Fibroblast of villous mesenchyme (primary cell): ENCODE data around the gene FDX2. TPM values are rescaled to one million over a fixed set of nuclear protein-coding genes. Genes with fewer than 3 reads are reported as not detected.

Experiments
- DNase-seq: peaks from one replicate; pipeline ENCODE4 v3.0.0-alpha.2; 2010; ENCODE audit warnings: low read depth
- H3K4me3 ChIP-seq: 2 replicates; pipeline ENCODE4 v1.5.1; 2011; ENCODE audit warnings: low read depth, mild to moderate bottlenecking, low read length
- CTCF ChIP-seq: IDR thresholded peaks from 2 replicates; pipeline ENCODE4 v1.5.1; 2012; ENCODE audit warnings: low read depth, mild to moderate bottlenecking, low read length; ENCODE audit not compliant: insufficient read depth
- total RNA-seq: library from RNA; depleted of rRNA; stranded (reverse); fragments of >200 nt; gene quantifications from 2 replicates; pipeline ENCODE4 v1.2.3, GENCODE V29; 2012

Gene FDX2
- total RNA-seq, 1 donor: 24.2 TPM

- no peak for DNase-seq
These were observed 6.3 kb upstream of the FDX2 start for GRCh38 chr19:10321874-10322835.

GRCh38 chr19:10321417-10321797 lies 5.6 kb upstream of the FDX2 start:
- DNase-seq: no peak
- no peak for TF ChIP-seq CTCF
- no peak overlapping the region for H3K4me3 ChIP-seq

More at GRCh38 chr19:10321874-10322835, 6.3 kb upstream of the FDX2 start:
- no peak for TF ChIP-seq CTCF
- H3K4me3 ChIP-seq: no peak overlapping the region

- no peak for DNase-seq
- no peak for TF ChIP-seq CTCF
These were observed 5.0 kb upstream of the FDX2 start for GRCh38 chr19:10320602-10321416.

GRCh38 chr19:10318807-10319682 lies 3.2 kb upstream of the FDX2 start:
- no peak for DNase-seq
- no peak overlapping the region for H3K4me3 ChIP-seq
- no peak for TF ChIP-seq CTCF

More at GRCh38 chr19:10320602-10321416, 5.0 kb upstream of the FDX2 start:
- H3K4me3 ChIP-seq: no peak overlapping the region

- no peak for DNase-seq
- H3K4me3 ChIP-seq: no peak overlapping the region
- no peak for TF ChIP-seq CTCF
These were observed 2.1 kb upstream of the FDX2 start for GRCh38 chr19:10317857-10318462.
